ENCODE data around the gene CDCA8.

CDCA8 gene

GRCh38 chr1:37662031-37662755 is 30.1 kb upstream of the CDCA8 start:
- Mint-ChIP-seq H3K9me3 (no peaks in the 10 kb centered on the region), H3K4me1 (no peaks in the 10 kb centered on the region), H3K36me3 (no peaks in the 10 kb centered on the region), H3K4me3 (no peak overlapping the region), H3K27ac (no peak overlapping the region), H3K27me3 (peaks cover 14% of the 10 kb centered on the region)
- CTCF ChIA-PET, result no interaction called here
- DNase-seq, result no peak

GRCh38 chr1:37663426-37664000 is 28.8 kb upstream of the CDCA8 start:
- Mint-ChIP-seq H3K36me3 (no peaks in the 10 kb centered on the region), H3K4me1 (no peaks in the 10 kb centered on the region), H3K27ac (no peak overlapping the region), H3K9me3 (no peaks in the 10 kb centered on the region), H3K4me3 (no peak overlapping the region), H3K27me3 (peaks cover under 1% of the 10 kb centered on the region)
- DNase-seq, result no peak
- CTCF ChIA-PET, result no interaction called here

GRCh38 chr1:37666241-37666867 is 26.0 kb upstream of the CDCA8 start:
- Mint-ChIP-seq H3K36me3 (no peaks in the 10 kb centered on the region), H3K9me3 (no peaks in the 10 kb centered on the region), H3K4me1 (no peaks in the 10 kb centered on the region), H3K27me3 (no peaks in the 10 kb centered on the region), H3K27ac (no peak overlapping the region), H3K4me3 (no peak overlapping the region)
- DNase-seq, result no peak
- CTCF ChIA-PET, result no interaction called here

- no peak overlapping the region for H3K27ac Mint-ChIP-seq
- H3K27me3 Mint-ChIP-seq, result no peaks in the 10 kb centered on the region
- CTCF ChIA-PET, result interaction anchor here (0.7 kb wide), 1 partner anchor 65 kb away, joined by 3 read pairs; no protein-coding TSS in a partner anchor
- H3K4me1 Mint-ChIP-seq, result no peaks in the 10 kb centered on the region
- no peak overlapping the region for H3K4me3 Mint-ChIP-seq
- no peaks in the 10 kb centered on the region for H3K36me3 Mint-ChIP-seq
- DNase-seq, result no peak
- H3K9me3 Mint-ChIP-seq, result no peaks in the 10 kb centered on the region
These were observed 25.2 kb upstream of the CDCA8 start for GRCh38 chr1:37667023-37667671.

- DNase-seq, result no peak
- Mint-ChIP-seq H3K4me3 (no peak overlapping the region), H3K4me1 (peaks cover 25% of the 10 kb centered on the region), H3K27me3 (no peaks in the 10 kb centered on the region), H3K36me3 (no peaks in the 10 kb centered on the region), H3K27ac (no peak overlapping the region), H3K9me3 (no peaks in the 10 kb centered on the region)
- CTCF ChIA-PET, result no interaction called here
These were observed 22.2 kb upstream of the CDCA8 start for GRCh38 chr1:37670133-37670532.

- Mint-ChIP-seq H3K27me3 (no peaks in the 10 kb centered on the region), H3K9me3 (no peaks in the 10 kb centered on the region), H3K36me3 (no peaks in the 10 kb centered on the region), H3K4me3 (no peak overlapping the region), H3K4me1 (peaks cover 26% of the 10 kb centered on the region), H3K27ac (no peak overlapping the region)
- no peak for DNase-seq
- CTCF ChIA-PET, result interaction anchor here (4.0 kb wide), 1 partner anchor 68 kb away, joined by 12 read pairs; no protein-coding TSS in a partner anchor
These were observed 21.1 kb upstream of the CDCA8 start for GRCh38 chr1:37671261-37671660.

GRCh38 chr1:37672136-37672870 is 20.0 kb upstream of the CDCA8 start:
- CTCF ChIA-PET, result interaction anchor here (4.0 kb wide), 1 partner anchor 69 kb away, joined by 12 read pairs; no protein-coding TSS in a partner anchor
- peaks cover 26% of the 10 kb centered on the region for H3K4me1 Mint-ChIP-seq
- no peaks in the 10 kb centered on the region for H3K36me3 Mint-ChIP-seq
- no peaks in the 10 kb centered on the region for H3K9me3 Mint-ChIP-seq
- H3K27ac Mint-ChIP-seq, result no peak overlapping the region
- H3K27me3 Mint-ChIP-seq, result no peaks in the 10 kb centered on the region
- H3K4me3 Mint-ChIP-seq, result no peak overlapping the region
- DNase-seq, result no peak

GRCh38 chr1:37673920-37674319 is 18.4 kb upstream of the CDCA8 start:
- H3K36me3 Mint-ChIP-seq, result no peaks in the 10 kb centered on the region
- peak overlapping the region; percentile 21 for H3K4me3 Mint-ChIP-seq
- H3K27me3 Mint-ChIP-seq, result no peaks in the 10 kb centered on the region
- no peaks in the 10 kb centered on the region for H3K9me3 Mint-ChIP-seq
- peaks cover 26% of the 10 kb centered on the region for H3K4me1 Mint-ChIP-seq
- CTCF ChIA-PET, result interaction anchor here (1.6 to 4.0 kb wide), 2 partner anchors 8 to 70 kb away, joined by 9 to 12 read pairs; no protein-coding TSS in a partner anchor
- no peak overlapping the region for H3K27ac Mint-ChIP-seq
- DNase-seq, result peak; percentile 92

- Mint-ChIP-seq H3K27me3 (peaks cover 3% of the 10 kb centered on the region), H3K36me3 (no peaks in the 10 kb centered on the region), H3K27ac (no peak overlapping the region), H3K9me3 (no peaks in the 10 kb centered on the region), H3K4me3 (no peak overlapping the region), H3K4me1 (peaks cover 26% of the 10 kb centered on the region)
- DNase-seq, result no peak
- CTCF ChIA-PET, result no interaction called here
These were observed 15.8 kb upstream of the CDCA8 start for GRCh38 chr1:37676281-37677142.

- H3K4me3 Mint-ChIP-seq, result no peak overlapping the region
- H3K36me3 Mint-ChIP-seq, result peaks cover under 1% of the 10 kb centered on the region
- DNase-seq, result no peak
- H3K9me3 Mint-ChIP-seq, result no peaks in the 10 kb centered on the region
- peaks cover 27% of the 10 kb centered on the region for H3K4me1 Mint-ChIP-seq
- H3K27me3 Mint-ChIP-seq, result peaks cover 3% of the 10 kb centered on the region
- CTCF ChIA-PET, result no interaction called here
- H3K27ac Mint-ChIP-seq, result no peak overlapping the region
These were observed 15.2 kb upstream of the CDCA8 start for GRCh38 chr1:37677143-37677439.

GRCh38 chr1:37677808-37678207 is 14.5 kb upstream of the CDCA8 start:
- CTCF ChIA-PET, result no interaction called here
- Mint-ChIP-seq H3K4me1 (peaks cover 24% of the 10 kb centered on the region), H3K27me3 (peaks cover 3% of the 10 kb centered on the region), H3K27ac (no peak overlapping the region), H3K9me3 (no peaks in the 10 kb centered on the region), H3K36me3 (peaks cover 6% of the 10 kb centered on the region), H3K4me3 (no peak overlapping the region)
- DNase-seq, result no peak

- peaks cover 3% of the 10 kb centered on the region for H3K4me1 Mint-ChIP-seq
- no peaks in the 10 kb centered on the region for H3K9me3 Mint-ChIP-seq
- peaks cover 18% of the 10 kb centered on the region for H3K36me3 Mint-ChIP-seq
- CTCF ChIA-PET, result interaction anchor here (1.0 to 6.3 kb wide), 9 partner anchors 7 to 224 kb away, joined by 3 to 46 read pairs (median 9); no protein-coding TSS in a partner anchor
- H3K27me3 Mint-ChIP-seq, result peaks cover 3% of the 10 kb centered on the region
- H3K27ac Mint-ChIP-seq, result no peak overlapping the region
- H3K4me3 Mint-ChIP-seq, result no peak overlapping the region
- DNase-seq, result no peak
These were observed 11.4 kb upstream of the CDCA8 start for GRCh38 chr1:37680933-37681332.

- H3K36me3 Mint-ChIP-seq, result peaks cover 21% of the 10 kb centered on the region
- peaks cover 3% of the 10 kb centered on the region for H3K4me1 Mint-ChIP-seq
- CTCF ChIA-PET, result interaction anchor here (0.6 to 6.3 kb wide), 25 partner anchors 8 to 245 kb away, joined by 3 to 52 read pairs (median 5); partner anchors contain the start of genes CDCA8 and MTF1
- DNase-seq, result peak; percentile 86
- no peak overlapping the region for H3K4me3 Mint-ChIP-seq
- no peaks in the 10 kb centered on the region for H3K9me3 Mint-ChIP-seq
- H3K27me3 Mint-ChIP-seq, result peaks cover 3% of the 10 kb centered on the region
- no peak overlapping the region for H3K27ac Mint-ChIP-seq
These were observed 9.9 kb upstream of the CDCA8 start for GRCh38 chr1:37682334-37682987.
